HG03439 (cell line): ENCODE data around the gene ASCC2.
"Not testable (repeated sequence)": the region's sequence is repeated elsewhere in the genome, so short reads cannot be mapped to it uniquely, and the experiment has no call there.

ENCODE experiments used
- ATAC-seq: cut with Tn5 transposase; IDR thresholded peaks from one replicate; pipeline ENCODE4 v1.9.1; 2021; ENCODE audit warnings: mild to moderate bottlenecking, moderate library complexity; ENCODE audit not compliant: unreplicated experiment

The ASCC2 gene

GRCh38 chr22:29856496-29856895 lies 18.4 kb upstream of the ASCC2 start:
- no peak for ATAC-seq

- no peak for ATAC-seq
Observed at GRCh38 chr22:29855611-29856181, 17.6 kb upstream of the ASCC2 start.

- no peak for ATAC-seq
Observed at GRCh38 chr22:29854432-29854831, 16.4 kb upstream of the ASCC2 start.

- no peak for ATAC-seq
Observed at GRCh38 chr22:29848111-29848510, 10.0 kb upstream of the ASCC2 start.

- ATAC-seq, result no peak
Observed at GRCh38 chr22:29846290-29846689, 8.2 kb upstream of the ASCC2 start.

- ATAC-seq, result no peak
Observed at GRCh38 chr22:29842740-29843139, 4.7 kb upstream of the ASCC2 start.

GRCh38 chr22:29842172-29842571 lies 4.1 kb upstream of the ASCC2 start:
- no peak for ATAC-seq

GRCh38 chr22:29840498-29840897 lies 2.4 kb upstream of the ASCC2 start:
- no peak for ATAC-seq

GRCh38 chr22:29839039-29839438 lies 965 bp upstream of the ASCC2 start:
- ATAC-seq, result no peak

- ATAC-seq, result no peak
Observed at GRCh38 chr22:29838599-29838956, 504 bp upstream of the ASCC2 start.

GRCh38 chr22:29836791-29837370 lies 1.2 kb downstream of the ASCC2 start:
- not testable (repeated sequence) for ATAC-seq

GRCh38 chr22:29834046-29834445 lies 4.0 kb downstream of the ASCC2 start:
- no peak for ATAC-seq

- ATAC-seq, result no peak
Observed at GRCh38 chr22:29833392-29833965, 4.6 kb downstream of the ASCC2 start.

- ATAC-seq, result no peak
Observed at GRCh38 chr22:29831958-29832357, 6.1 kb downstream of the ASCC2 start.

- ATAC-seq, result no peak
Observed at GRCh38 chr22:29831186-29831921, 6.7 kb downstream of the ASCC2 start.

- no peak for ATAC-seq
Observed at GRCh38 chr22:29830585-29830984, 7.5 kb downstream of the ASCC2 start.

GRCh38 chr22:29827726-29828125 lies 10.3 kb downstream of the ASCC2 start:
- not testable (repeated sequence) for ATAC-seq

- ATAC-seq, result no peak
Observed at GRCh38 chr22:29827091-29827490, 11.0 kb downstream of the ASCC2 start.

GRCh38 chr22:29825578-29825977 lies 12.5 kb downstream of the ASCC2 start:
- ATAC-seq, result no peak

- no peak for ATAC-seq
Observed at GRCh38 chr22:29824677-29825076, 13.4 kb downstream of the ASCC2 start.

- ATAC-seq, result peak; percentile 76
Observed at GRCh38 chr22:29821291-29822016, 16.6 kb downstream of the ASCC2 start.

- ATAC-seq, result peak; percentile 6
Observed at GRCh38 chr22:29820961-29821290, 17.1 kb downstream of the ASCC2 start.
